IMR-90 (cell line): ENCODE results near the gene PCDH1. TPM values are rescaled to one million over a fixed set of nuclear protein-coding genes. Genes with fewer than 3 reads are reported as not detected.

Experiments
- ATAC-seq: fragments of 200-7000 bp; cut with Tn5 transposase; 2 replicates; pipeline ENCODE4 v1.9.1; 2020; ENCODE audit warnings: low read depth, mild to moderate bottlenecking, moderate library complexity
- BruUV-seq: library from RNA; stranded (reverse); fragments of 400-500 nt; replicated peaks from 2 replicates; lab custom pipeline; 2021; lab: Mats Ljungman, UMichigan
- CTCF ChIA-PET: fragments of 300-600 bp; formaldehyde crosslinking; extraction: SDS; loops from one replicate; lab custom pipeline; 2021; ENCODE audit warnings: antibody characterized with exemption; lab: Yijun Ruan, JAX
- POLR2A ChIA-PET: fragments of 300-600 bp; sonication (Branson Sonifier 250); formaldehyde crosslinking; loops from one replicate; lab custom pipeline; 2022; ENCODE audit warnings: antibody characterized with exemption; ENCODE audit not compliant: unreplicated experiment; lab: Charles Lee
- DNase-seq: peaks from one replicate; pipeline ENCODE4 v3.0.0; 2013
- H2AFZ ChIP-seq: replicated peaks from 2 replicates; pipeline ENCODE3; 2013; ENCODE audit warnings: low read length, mild to moderate bottlenecking; ENCODE audit not compliant: poor library complexity
- H2AK5ac ChIP-seq: 2 replicates; pipeline ENCODE4 v1.6.1; 2013; ENCODE audit warnings: low read depth, low read length, inconsistent platforms
- H2AK9ac ChIP-seq: replicated peaks from 2 replicates; pipeline ENCODE3; 2013; ENCODE audit warnings: mild to moderate bottlenecking, low read depth, low read length, moderate library complexity; ENCODE audit not compliant: poor library complexity
- H2BK120ac ChIP-seq: 2 replicates; pipeline ENCODE4 v1.6.1; 2013; ENCODE audit warnings: low read depth, low read length, inconsistent platforms
- H2BK15ac ChIP-seq: 3 replicates; pipeline ENCODE4 v1.6.1; 2013; ENCODE audit warnings: low read depth, low read length, inconsistent platforms
- H2BK20ac ChIP-seq: 2 replicates; pipeline ENCODE4 v1.6.1; 2013; ENCODE audit warnings: low read depth, mild to moderate bottlenecking, inconsistent platforms, low read length, moderate library complexity
- H2BK5ac ChIP-seq: 2 replicates; pipeline ENCODE4 v1.6.1; 2013; ENCODE audit warnings: mild to moderate bottlenecking, low read depth, low read length, inconsistent platforms; ENCODE audit not compliant: poor library complexity, severe bottlenecking
- H3K14ac ChIP-seq: replicated peaks from 2 replicates; pipeline ENCODE4 v1.6.1; 2013; ENCODE audit warnings: low read depth, low read length, inconsistent platforms
- H3K18ac ChIP-seq: 2 replicates; pipeline ENCODE4 v1.6.1; 2013; ENCODE audit warnings: low read depth, low read length, control low read depth
- H3K23ac ChIP-seq: 2 replicates; pipeline ENCODE4 v1.6.1; 2013; ENCODE audit warnings: low read depth, low read length, inconsistent platforms
- H3K27ac ChIP-seq: 2 replicates; pipeline ENCODE4 v1.5.1; 2013; ENCODE audit warnings: mild to moderate bottlenecking, control low read depth, low read length; ENCODE audit not compliant: insufficient read depth
- H3K27me3 ChIP-seq: 2 replicates; pipeline ENCODE4 v1.6.1; 2013; ENCODE audit warnings: low read length; ENCODE audit not compliant: control insufficient read depth, insufficient read depth
- H3K36me3 ChIP-seq: 2 replicates; pipeline ENCODE4 v1.6.1; 2013; ENCODE audit warnings: low read length, mixed read lengths; ENCODE audit not compliant: control insufficient read depth, insufficient read depth
- H3K4ac ChIP-seq: 2 replicates; pipeline ENCODE4 v1.6.1; 2013; ENCODE audit warnings: low read depth, low read length, inconsistent platforms
- H3K4me1 ChIP-seq: 2 replicates; pipeline ENCODE4 v1.6.1; 2013; ENCODE audit warnings: low read length, mixed read lengths; ENCODE audit not compliant: control insufficient read depth, insufficient read depth
- H3K4me2 ChIP-seq: 2 replicates; pipeline ENCODE4 v1.6.1; 2013; ENCODE audit warnings: low read depth, mild to moderate bottlenecking, control low read depth, low read length, moderate library complexity
- H3K4me3 ChIP-seq: 2 replicates; pipeline ENCODE4 v1.5.1; 2013; ENCODE audit warnings: low read depth, mild to moderate bottlenecking, control low read depth, low read length, moderate library complexity; ENCODE audit not compliant: insufficient read depth
- H3K56ac ChIP-seq: 2 replicates; pipeline ENCODE4 v1.6.1; 2013; ENCODE audit warnings: low read length, inconsistent platforms; ENCODE audit not compliant: insufficient read depth; ENCODE audit errors: extremely low read depth
- H3K79me1 ChIP-seq, 2 experiments: 2 replicates each; pipeline ENCODE4 v1.6.1; 2013; ENCODE audit warnings: low read length in 2 of 2, inconsistent platforms in 1 of 2, low read depth in 1 of 2
- H3K9ac ChIP-seq: 2 replicates; pipeline ENCODE4 v1.6.1; 2013; ENCODE audit warnings: low read depth, low read length, control low read depth
- H3K9me1 ChIP-seq: 2 replicates; pipeline ENCODE4 v1.6.1; 2013; ENCODE audit warnings: low read length, inconsistent platforms; ENCODE audit not compliant: insufficient read depth
- H3K9me3 ChIP-seq: 2 replicates; pipeline ENCODE4 v1.6.1; 2013; ENCODE audit warnings: low read length; ENCODE audit not compliant: control insufficient read depth, insufficient read depth
- H4K20me1 ChIP-seq: 2 replicates; pipeline ENCODE4 v1.6.1; 2013; ENCODE audit warnings: low read length, inconsistent platforms; ENCODE audit not compliant: insufficient read depth
- H4K5ac ChIP-seq: 2 replicates; pipeline ENCODE4 v1.6.1; 2013; ENCODE audit warnings: mild to moderate bottlenecking, low read depth, low read length, control low read depth
- H4K8ac ChIP-seq, 2 experiments: 2 replicates each; pipeline ENCODE4 v1.6.1; 2013; ENCODE audit warnings: low read depth in 2 of 2, low read length in 2 of 2, control low read depth in 1 of 2, inconsistent platforms in 1 of 2
- H4K91ac ChIP-seq: 2 replicates; pipeline ENCODE4 v1.6.1; 2013; ENCODE audit warnings: low read depth, low read length, inconsistent platforms; ENCODE audit not compliant: insufficient read depth
- CEBPB ChIP-seq: IDR thresholded peaks from 2 replicates; pipeline ENCODE4 v1.6.1; 2012; ENCODE audit warnings: low read depth, low read length, improper control_type of control experiment
- CHD1 ChIP-seq: IDR thresholded peaks from 2 replicates; pipeline ENCODE4 v1.6.1; 2012; ENCODE audit warnings: low read depth, low read length, improper control_type of control experiment
- POLR2A ChIP-seq: IDR thresholded peaks from 2 replicates; pipeline ENCODE4 v1.6.1; 2012; ENCODE audit warnings: mild to moderate bottlenecking, low read depth, low read length
- SMC3 ChIP-seq: fragments of 150-350 bp; IDR thresholded peaks from 2 replicates; pipeline ENCODE4 v1.6.1; 2016; ENCODE audit warnings: low read depth, mild to moderate bottlenecking, antibody characterized with exemption, low read length, moderate library complexity
- WGBS, 2 experiments: methylation state at CpG; one replicate each; pipeline versions ENCODE4 v1.1.5 to v1.1.7; 2013; ENCODE audit warnings: missing lambda C conversion rate in 2 of 2; ENCODE audit not compliant: insufficient read length in 1 of 2; ENCODE audit errors: extremely low coverage in 2 of 2; 5-methylcytosine and 5-hydroxymethylcytosine counted together
- dilution Hi-C: fragments of 300-500 bp; cut with HindIII; formaldehyde crosslinking; loops from one replicate; pipeline ENCODE4 v1.14.3; 2018; ENCODE audit warnings: low sequenced_read_pairs; ENCODE audit not compliant: unreplicated experiment
- in situ Hi-C: fragments of 300-500 bp; cut with MboI; formaldehyde crosslinking; loops from 3 replicates; pipeline ENCODE4 v1.14.3; 2019; ENCODE audit warnings: low sequenced_read_pairs, inconsistent platforms, mixed read lengths
- intact Hi-C: fragments of 100-400 bp; cut with micrococcal nuclease; formaldehyde crosslinking; loops from 2 replicates; pipeline ENCODE4 v1.10.0; 2022
- polyA plus RNA-seq, 3 experiments: library from polyadenylated mRNA; depleted of rRNA; stranded (reverse); fragments of >200 nt; gene quantifications; 2 replicates each; pipeline ENCODE4 v1.2.3, GENCODE V29; 2012; ENCODE audit warnings: low replicate concordance in 1 of 3
- total RNA-seq: library from RNA; depleted of rRNA; stranded (reverse); fragments of >200 nt; gene quantifications from 2 replicates; pipeline ENCODE4 v1.2.3, GENCODE V29; 2012

PCDH1 gene
- total and polyA plus RNA-seq, 2 of the 4 experiments (the other 2 are of a cell fraction): 0.74 to 0.90 TPM

DNA sequence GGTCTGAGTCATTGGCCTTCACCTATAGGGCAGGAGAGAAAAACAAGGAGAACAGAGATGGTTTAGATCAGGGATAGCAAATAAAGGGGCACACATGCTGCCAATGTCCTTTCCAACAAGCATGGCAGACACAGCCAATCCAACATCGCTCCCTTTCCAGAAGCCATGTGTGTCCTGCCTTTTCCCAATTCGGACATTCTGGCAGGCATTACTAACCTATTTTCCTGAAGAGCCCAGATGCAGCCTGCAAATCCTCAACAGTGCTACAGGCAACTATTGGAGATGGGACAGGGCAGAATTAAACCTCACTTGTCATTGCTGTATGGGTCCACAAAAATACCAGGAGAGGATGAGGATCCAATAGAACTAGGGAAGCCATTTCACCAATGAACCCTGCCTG is 12.8 kb downstream of the PCDH1 start:
- Histone ChIP-seq H3K18ac (no peak overlapping the region), H2BK5ac (no peak overlapping the region), H2AK9ac (no peak overlapping the region), H3K4me2 (no peak overlapping the region), H3K9me1 (peaks cover 3% of the 10 kb centered on the region; the same call in 1 of the 2 replicates), H3K27ac (no peak overlapping the region), H3K23ac (no peak overlapping the region), H3K14ac (no peak overlapping the region), H3K9me3 (no peaks in the 10 kb centered on the region), H2BK120ac (no peak overlapping the region), H3K27me3 (peaks cover 43% of the 10 kb centered on the region), H2AK5ac (no peak overlapping the region), H2BK15ac (no peak overlapping the region), H4K91ac (no peak overlapping the region), H2AFZ (no peak overlapping the region), H4K8ac (no peak overlapping the region), H3K4ac (no peak overlapping the region), H3K9ac (no peak overlapping the region), H3K36me3 (no peaks in the 10 kb centered on the region), H2BK20ac (no peak overlapping the region), H3K4me3 (no peak overlapping the region), H3K4me1 (no peaks in the 10 kb centered on the region), H4K20me1 (no peaks in the 10 kb centered on the region), H3K79me1 (no peaks in the 10 kb centered on the region), H4K5ac (no peak overlapping the region), H3K56ac (no peak overlapping the region)
- in situ Hi-C loops: no loop called here
- ATAC-seq: no peak
- dilution Hi-C loops: no loop called here
- intact Hi-C loops: no loop called here
- no peak for DNase-seq
- TF ChIP-seq POLR2A: no peak
- TF ChIP-seq CHD1: no peak
- TF ChIP-seq SMC3: no peak
- TF ChIP-seq CEBPB: no peak
- CTCF ChIA-PET: no interaction called here
- WGBS, 2 experiments: 60% methylated on average over 2 of the region's 2 CpGs; no CpG with 5 or more reads in 1 of the 2 experiments
- BruUV-seq: no TSS peak
- POLR2A ChIA-PET: no interaction called here
